ENCODE results near the gene RNF220.
A peak's percentile ranks its signal among the peaks of the same experiment; 100 is the strongest.

Gene RNF220

DNA sequence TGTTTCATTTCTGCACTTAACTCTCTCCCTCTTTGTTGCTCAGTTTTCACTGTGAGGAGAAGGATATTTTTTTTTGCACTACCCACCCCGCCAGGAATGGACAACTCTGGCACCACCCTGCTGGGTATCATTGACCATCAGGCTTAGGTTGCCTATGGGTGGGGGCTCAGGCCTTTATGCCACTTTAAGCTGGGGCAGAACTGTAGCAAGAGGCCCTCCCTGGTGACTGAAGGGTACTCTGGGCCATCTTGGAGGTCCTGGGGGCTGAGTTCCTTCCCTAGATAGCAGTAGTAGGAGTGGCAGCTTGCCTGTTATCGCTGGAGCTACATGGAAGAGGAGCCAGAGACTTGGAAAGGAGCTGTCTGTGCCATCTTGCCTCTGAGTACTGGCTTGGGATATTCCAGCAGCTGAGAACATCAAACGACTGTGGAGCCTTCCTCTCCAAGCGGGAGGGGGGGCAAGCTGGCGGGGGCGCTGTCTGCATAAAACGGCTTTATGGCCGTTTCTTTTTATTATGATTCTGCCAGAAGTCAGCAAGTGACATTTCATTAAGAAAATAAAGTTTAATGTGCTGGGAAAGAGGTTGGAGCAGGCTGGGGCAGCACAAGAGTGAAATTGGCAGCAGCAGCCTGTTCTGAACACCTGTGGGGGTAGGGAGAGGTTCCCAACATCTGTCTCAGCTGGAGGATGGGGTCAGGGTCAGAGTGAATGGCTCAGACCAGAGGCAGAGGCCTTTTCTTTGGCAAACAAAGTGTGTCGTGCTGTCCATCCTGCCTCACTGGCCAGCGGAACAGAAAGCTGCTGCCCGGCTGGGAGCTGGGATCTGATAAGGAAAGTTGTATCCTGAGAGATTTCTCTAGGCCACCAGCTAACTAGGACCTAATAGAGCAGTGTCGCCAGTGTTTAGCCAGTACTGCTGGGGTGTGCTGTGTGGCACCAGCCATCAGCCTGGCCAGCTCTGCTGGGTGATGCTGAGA, 236.4 kb downstream of the RNF220 start:
- DNase-seq: no peak

DNA sequence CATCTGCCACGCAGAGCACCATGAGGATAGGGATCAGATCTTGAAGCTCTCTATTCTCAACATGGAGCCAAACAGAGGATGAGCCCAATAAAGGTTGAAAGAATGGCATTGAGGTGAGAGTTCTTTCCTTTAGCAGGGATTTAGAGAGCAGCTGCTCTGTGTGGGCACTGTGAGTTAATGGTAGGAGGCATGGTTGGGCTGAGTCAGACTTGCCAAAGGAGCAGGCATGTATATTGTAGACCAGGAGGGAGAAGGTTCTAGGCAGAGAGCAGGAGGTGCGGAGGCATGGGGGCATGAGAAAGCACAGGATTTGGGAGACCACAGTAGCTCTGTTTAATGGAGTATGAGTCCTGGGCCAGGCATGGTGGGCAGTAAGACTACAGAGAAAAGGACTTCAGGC, 237.2 kb downstream of the RNF220 start:
- no peak for DNase-seq

DNA sequence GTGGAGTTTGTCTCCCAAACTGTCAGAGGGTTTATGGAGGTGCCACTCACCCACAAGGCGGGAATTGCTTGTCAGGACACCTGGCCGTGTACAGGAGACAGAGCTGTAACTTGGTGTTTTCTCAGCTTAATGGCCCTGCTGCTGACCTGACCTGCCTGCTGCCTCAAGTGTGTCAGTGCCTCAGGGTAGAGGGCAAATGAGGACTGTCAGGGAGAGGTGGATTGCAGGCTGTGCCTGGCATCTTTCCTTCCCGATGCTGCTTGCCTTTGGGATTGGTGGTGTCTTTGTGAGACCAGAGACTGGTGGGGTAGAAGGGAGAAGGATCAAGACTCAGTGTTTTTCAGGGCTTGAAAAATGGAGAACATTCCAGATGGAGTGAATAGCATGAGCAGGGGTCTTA, 237.9 kb downstream of the RNF220 start:
- no peak for DNase-seq

GRCh38 chr1:44643721-44644334, 238.8 kb downstream of the RNF220 start:
- DNase-seq: no peak

GRCh38 chr1:44644806-44645205, 239.8 kb downstream of the RNF220 start:
- no peak for DNase-seq

DNA sequence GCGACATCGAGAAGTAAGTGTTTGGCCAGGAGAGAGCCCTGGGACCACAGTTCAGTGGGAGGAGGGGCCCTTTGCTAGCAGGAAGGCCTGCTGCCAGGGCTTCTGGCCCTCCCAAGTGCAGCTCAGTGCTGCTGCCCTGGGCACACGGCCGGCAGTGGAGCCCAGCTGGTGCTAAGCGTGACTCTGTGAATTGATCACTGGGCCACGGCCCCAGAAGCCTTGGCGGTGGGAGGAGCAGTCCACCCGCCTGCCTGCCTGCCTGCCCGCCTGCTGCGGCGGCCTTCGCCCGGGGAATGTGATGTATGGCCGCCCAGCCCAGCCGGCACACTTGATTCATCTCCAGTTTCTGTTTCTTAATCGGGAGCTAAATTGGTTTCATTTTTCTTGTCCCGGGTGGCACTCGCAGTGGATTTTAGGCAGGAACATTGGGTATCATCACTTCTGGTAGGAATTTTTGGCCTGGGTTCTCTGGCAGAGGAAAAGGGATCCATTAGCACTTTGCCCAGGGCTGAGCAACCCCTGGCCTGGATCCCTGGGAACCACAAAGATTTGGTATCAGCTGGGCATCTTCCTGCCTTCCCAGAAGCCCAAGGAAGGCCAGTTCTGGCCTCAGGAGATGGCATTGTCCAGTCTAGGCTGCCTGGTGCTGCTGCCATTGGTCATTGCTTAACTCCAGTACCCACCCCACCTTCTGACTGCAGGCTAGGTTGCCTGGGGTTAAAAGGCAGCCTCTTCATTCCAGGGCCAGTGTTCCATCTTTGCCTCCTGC, 240.6 kb downstream of the RNF220 start:
- no peak for DNase-seq

DNA sequence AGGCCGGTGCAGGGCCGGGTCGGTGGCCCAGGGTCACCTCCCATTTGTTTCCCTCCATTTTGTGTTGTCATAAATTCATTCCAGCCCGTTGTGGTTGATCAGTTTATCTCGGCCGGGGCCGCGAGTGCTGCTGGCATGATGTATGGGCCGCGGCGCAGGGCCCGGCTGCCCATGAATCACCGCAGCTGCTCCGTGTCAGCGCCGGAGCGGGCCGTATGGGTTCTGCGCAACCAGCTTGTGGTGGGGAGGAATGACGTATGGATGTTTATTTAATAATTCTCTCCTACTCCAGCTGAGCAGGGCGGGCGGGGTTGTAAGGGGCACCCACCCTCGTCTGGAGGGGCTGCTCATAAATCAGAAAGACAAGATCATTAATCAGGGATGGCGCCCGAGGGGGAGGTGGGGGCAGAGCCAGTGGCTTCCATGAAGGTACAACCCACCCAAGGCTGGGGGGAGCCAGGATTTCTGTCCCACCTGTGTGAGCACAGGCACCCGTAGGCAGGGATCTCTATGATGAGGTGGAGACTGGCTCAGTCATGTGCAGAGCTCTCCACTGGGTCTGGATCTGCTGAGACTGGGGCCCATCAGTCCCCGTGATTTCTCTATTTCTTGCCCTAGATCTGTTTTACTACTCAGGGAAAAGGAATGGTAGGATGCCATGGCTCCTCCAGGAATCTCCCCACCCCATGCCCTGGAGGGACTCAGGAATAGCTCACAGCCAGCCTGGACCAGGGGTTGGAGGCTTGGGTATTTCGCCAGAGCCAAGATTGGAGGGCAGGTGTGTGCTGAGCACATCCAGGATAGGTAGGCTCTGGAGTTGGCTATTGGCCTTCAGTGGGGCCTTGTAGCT, 241.4 kb downstream of the RNF220 start:
- no peak for DNase-seq

GRCh38 chr1:44647896-44648295, 242.8 kb downstream of the RNF220 start:
- DNase-seq: no peak

- DNase-seq: no peak
These were observed 243.6 kb downstream of the RNF220 start for GRCh38 chr1:44648529-44649250.

- no peak for DNase-seq
These were observed 244.7 kb downstream of the RNF220 start for GRCh38 chr1:44649788-44650158.

DNA sequence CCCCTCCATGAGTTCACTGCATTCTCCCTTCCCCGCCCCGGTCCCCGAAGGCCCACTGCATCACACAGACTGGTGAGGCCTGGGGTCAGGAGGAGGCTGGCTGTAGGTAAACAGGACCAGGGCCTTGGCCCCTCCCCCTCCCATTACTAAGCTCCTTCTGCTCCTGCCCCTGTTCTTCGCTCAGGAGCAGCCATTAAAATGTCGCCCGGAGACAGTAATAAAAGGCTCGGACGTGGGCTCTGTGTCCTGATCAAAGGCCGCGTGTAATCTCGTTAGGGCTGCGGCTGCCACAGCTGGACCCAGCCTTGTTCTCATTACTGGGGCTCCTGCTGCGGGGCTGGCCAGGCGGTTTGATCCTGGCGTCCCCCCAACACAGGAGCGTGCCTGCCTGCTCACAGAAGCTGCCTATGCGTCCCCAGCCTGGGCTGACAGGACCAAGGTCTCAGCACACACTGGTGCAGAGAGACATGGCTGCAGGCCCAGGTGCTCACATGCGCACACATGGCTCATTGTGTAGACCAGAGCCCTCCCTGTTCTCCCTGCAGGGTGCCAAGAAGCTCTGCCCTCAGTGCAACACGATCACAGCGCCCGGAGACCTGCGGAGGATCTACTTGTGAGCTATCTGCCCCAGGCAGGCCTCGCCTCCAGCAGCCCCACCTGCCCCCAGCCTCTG, 245.2 kb downstream of the RNF220 start:
- no peak for DNase-seq

DNA sequence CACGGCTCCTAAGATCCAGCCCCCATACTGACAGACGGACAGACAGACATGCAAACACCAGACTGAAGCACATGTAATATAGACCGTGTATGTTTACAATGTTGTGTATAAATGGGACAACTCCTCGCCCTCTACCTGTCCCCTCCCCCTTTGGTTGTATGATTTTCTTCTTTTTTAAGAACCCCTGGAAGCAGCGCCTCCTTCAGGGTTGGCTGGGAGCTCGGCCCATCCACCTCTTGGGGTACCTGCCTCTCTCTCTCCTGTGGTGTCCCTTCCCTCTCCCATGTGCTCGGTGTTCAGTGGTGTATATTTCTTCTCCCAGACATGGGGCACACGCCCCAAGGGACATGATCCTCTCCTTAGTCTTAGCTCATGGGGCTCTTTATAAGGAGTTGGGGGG, 246.0 kb downstream of the RNF220 start:
- no peak for DNase-seq

- DNase-seq: peak; percentile 53
These were observed 247.5 kb downstream of the RNF220 start for GRCh38 chr1:44652445-44653106.

DNA sequence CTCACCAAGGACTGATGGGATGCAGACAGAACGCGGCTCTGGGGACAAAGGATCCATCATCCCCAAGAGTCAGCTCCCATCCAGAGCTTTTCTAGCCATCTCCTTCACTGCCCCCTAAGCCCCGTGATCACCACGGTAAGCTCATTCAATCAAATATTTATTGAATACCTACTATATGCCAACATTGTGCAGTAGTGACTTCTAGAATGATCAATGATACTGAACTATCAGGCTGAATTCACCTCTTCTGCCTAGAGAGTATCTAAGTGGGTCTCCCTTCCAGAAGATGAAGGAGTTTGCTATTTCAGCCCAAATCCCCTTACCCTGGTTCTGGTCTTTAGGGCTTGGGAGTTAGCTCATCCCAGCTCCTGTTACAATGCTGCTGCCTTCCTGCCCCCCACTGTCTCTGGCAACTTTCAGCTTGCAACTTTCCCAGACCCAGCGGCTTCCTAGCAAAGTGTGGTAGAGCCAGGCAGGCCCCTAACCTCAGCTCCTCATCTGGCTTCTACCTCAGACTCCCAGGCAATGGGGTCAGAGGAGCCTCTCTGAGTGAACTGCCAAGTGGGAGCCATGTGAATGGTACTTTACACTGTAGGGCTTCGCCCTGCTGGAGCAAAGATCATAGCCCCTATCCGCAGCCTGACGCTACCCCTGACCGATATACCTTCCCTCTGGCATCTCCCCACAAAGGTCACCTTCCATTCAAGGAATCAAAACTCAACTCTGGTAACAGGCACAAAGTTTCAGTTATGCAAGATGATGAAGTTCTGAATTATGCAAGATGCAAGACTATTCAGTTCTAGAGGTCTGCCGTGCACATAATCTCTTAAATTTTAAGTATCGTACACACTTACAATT, 248.3 kb downstream of the RNF220 start:
- DNase-seq: no peak

DNA sequence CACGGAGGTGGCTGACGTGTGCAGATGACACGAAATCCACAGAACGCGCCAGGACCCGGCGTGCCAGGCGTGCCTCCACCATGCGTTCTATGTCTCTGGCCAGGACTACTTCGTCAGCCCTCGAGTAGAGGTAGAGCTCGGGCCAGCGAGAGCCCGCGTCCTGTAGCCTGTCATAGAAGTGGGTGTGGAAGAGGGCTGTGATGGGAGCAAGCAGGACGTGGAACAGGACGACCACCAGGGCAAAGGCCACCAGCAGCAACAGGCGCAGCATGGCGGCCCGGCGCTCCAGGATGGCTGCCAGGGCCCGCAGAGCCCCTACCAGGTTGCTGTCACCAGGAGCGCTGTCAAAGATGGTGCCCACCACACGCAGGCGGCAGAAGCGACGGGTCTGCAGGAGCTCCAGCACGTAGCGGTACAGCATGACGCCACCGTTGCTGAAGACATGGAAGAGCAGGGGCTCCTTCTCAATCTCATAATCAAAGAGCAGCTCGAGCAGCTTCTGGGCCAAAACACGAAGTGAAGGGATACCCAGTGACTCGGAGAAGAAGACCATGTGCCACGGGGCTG, 249.6 kb downstream of the RNF220 start:
- no peak for DNase-seq

DNA sequence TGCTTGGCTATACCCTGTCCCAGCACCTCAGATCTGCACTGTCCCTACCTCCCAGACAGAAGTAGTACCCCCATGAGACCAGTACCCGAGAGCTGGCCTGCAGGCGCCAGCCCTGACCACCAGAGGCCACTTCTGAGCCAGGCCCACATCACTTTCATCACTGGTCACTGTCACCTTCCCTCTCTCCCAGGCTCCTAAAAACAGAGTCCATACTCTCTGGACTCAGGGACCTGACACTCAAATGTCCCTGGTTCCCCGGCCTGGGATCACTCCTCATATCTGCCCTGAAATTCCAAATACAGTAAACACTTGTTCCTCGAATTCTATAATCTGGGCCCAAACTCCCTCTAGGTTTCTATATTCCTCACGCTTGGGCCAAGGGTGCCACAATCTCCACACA, 250.6 kb downstream of the RNF220 start:
- DNase-seq: no peak

- DNase-seq: no peak
These were observed 254.5 kb downstream of the RNF220 start for GRCh38 chr1:44659566-44659965.

- DNase-seq: peak; percentile 64
These were observed 255.1 kb downstream of the RNF220 start for GRCh38 chr1:44660176-44660575.
